ENCODE measurements around the gene MAPK11.
A peak's percentile ranks its signal among the peaks of the same experiment; 100 is the strongest.

Gene MAPK11

GRCh38 chr22:50248196-50249081 is 21.7 kb downstream of the MAPK11 start:
- no peak for DNase-seq (ENCODE audit: low read depth, low spot score)
- H3K9ac ChIP-seq (ENCODE audit: insufficient read length): no peak overlapping the region
- no peak overlapping the region for H3K4me3 ChIP-seq
- no peaks in the 10 kb centered on the region for H3K9me3 ChIP-seq (ENCODE audit: low read depth, low read length)
- TF ChIP-seq POLR2AphosphoS5 (IDR thresholded peaks at IDR 0.05; ENCODE audit: borderline replicate concordance, low read depth, low read length): no peak
- H3K27ac ChIP-seq: no peak overlapping the region
- H3K36me3 ChIP-seq (ENCODE audit: insufficient read depth, low read length): no peaks in the 10 kb centered on the region

GRCh38 chr22:50247748-50248147 is 22.4 kb downstream of the MAPK11 start:
- H3K9me3 ChIP-seq (ENCODE audit: low read depth, low read length): no peaks in the 10 kb centered on the region
- no peak overlapping the region for H3K9ac ChIP-seq (ENCODE audit: insufficient read length)
- no peak for TF ChIP-seq EZH2 (IDR thresholded peaks at IDR 0.05)
- no peak; the same call in 1 of the 2 replicates for TF ChIP-seq POLR2AphosphoS5 (IDR thresholded peaks at IDR 0.05; ENCODE audit: borderline replicate concordance, low read depth, low read length)
- TF ChIP-seq FOXP2 (optimal IDR thresholded peaks at IDR 0.05; ENCODE audit: control extremely low read depth, extremely low read length, insufficient read depth): no peak
- no peak for DNase-seq (ENCODE audit: low read depth, low spot score)
- H3K27ac ChIP-seq: no peak overlapping the region
- no peaks in the 10 kb centered on the region for H3K36me3 ChIP-seq (ENCODE audit: insufficient read depth, low read length)
- H3K4me3 ChIP-seq: no peak overlapping the region

GRCh38 chr22:50246242-50247175 is 23.7 kb downstream of the MAPK11 start:
- no peak overlapping the region for H3K4me3 ChIP-seq
- no peak overlapping the region for H3K9ac ChIP-seq (ENCODE audit: insufficient read length)
- no peaks in the 10 kb centered on the region for H3K36me3 ChIP-seq (ENCODE audit: insufficient read depth, low read length)
- no peak for DNase-seq (ENCODE audit: low read depth, low spot score)
- no peaks in the 10 kb centered on the region for H3K9me3 ChIP-seq (ENCODE audit: low read depth, low read length)
- no peak overlapping the region for H3K27ac ChIP-seq
- TF ChIP-seq EZH2 (IDR thresholded peaks at IDR 0.05) (no peak), FOXP2 (optimal IDR thresholded peaks at IDR 0.05; ENCODE audit: control extremely low read depth, extremely low read length, insufficient read depth) (no peak), POLR2AphosphoS5 (IDR thresholded peaks at IDR 0.05; ENCODE audit: borderline replicate concordance, low read depth, low read length) (no peak)

- H3K9ac ChIP-seq (ENCODE audit: insufficient read length): peak overlapping the region; percentile 87
- no peak for DNase-seq (ENCODE audit: low read depth, low spot score)
- H3K27ac ChIP-seq: peak overlapping the region; percentile 84; the same call in 1 of the 2 replicates
- peak overlapping the region; percentile 90 for H3K4me3 ChIP-seq
- no peaks in the 10 kb centered on the region for H3K36me3 ChIP-seq (ENCODE audit: insufficient read depth, low read length)
- H3K9me3 ChIP-seq (ENCODE audit: low read depth, low read length): no peaks in the 10 kb centered on the region
- no peak for TF ChIP-seq POLR2AphosphoS5 (IDR thresholded peaks at IDR 0.05; ENCODE audit: borderline replicate concordance, low read depth, low read length)
- TF ChIP-seq FOXP2 (optimal IDR thresholded peaks at IDR 0.05; ENCODE audit: control extremely low read depth, extremely low read length, insufficient read depth): no peak
- TF ChIP-seq EZH2 (IDR thresholded peaks at IDR 0.05): no peak
Observed at GRCh38 chr22:50245214-50246072, 24.7 kb downstream of the MAPK11 start.

- TF ChIP-seq FOXP2 (optimal IDR thresholded peaks at IDR 0.05; ENCODE audit: control extremely low read depth, extremely low read length, insufficient read depth) (no peak), POLR2AphosphoS5 (IDR thresholded peaks at IDR 0.05; ENCODE audit: borderline replicate concordance, low read depth, low read length) (peak; percentile 93), EZH2 (IDR thresholded peaks at IDR 0.05) (no peak)
Observed at GRCh38 chr22:50244420-50245213, 25.6 kb downstream of the MAPK11 start, which contains the start of gene TUBGCP6. Gene TUBGCP6, minus strand, starts transcription at chr22:50245023. Its CDS starts 564 bp downstream, at chr22:50244459.

GRCh38 chr22:50243685-50244419 is 26.3 kb downstream of the MAPK11 start:
- H3K9ac ChIP-seq (ENCODE audit: insufficient read length): peak overlapping the region; percentile 87
- no peaks in the 10 kb centered on the region for H3K9me3 ChIP-seq (ENCODE audit: low read depth, low read length)
- H3K27ac ChIP-seq: no peak overlapping the region
- no peak for TF ChIP-seq POLR2AphosphoS5 (IDR thresholded peaks at IDR 0.05; ENCODE audit: borderline replicate concordance, low read depth, low read length)
- TF ChIP-seq EZH2 (IDR thresholded peaks at IDR 0.05): no peak
- TF ChIP-seq FOXP2 (optimal IDR thresholded peaks at IDR 0.05; ENCODE audit: control extremely low read depth, extremely low read length, insufficient read depth): no peak
- peak overlapping the region; percentile 90 for H3K4me3 ChIP-seq
- no peak for DNase-seq (ENCODE audit: low read depth, low spot score)
- no peaks in the 10 kb centered on the region; the same call in 1 of the 2 replicates for H3K36me3 ChIP-seq (ENCODE audit: insufficient read depth, low read length)

More at GRCh38 chr22:50244420-50245213, 25.6 kb downstream of the MAPK11 start, which contains the start of gene TUBGCP6:
- Histone ChIP-seq H3K27ac (peak within 1 kb of the TSS; percentile 84; the same call in 1 of the 2 replicates), H3K9ac (ENCODE audit: insufficient read length) (peak within 1 kb of the TSS; percentile 87), H3K36me3 (ENCODE audit: insufficient read depth, low read length) (no peaks in the 10 kb centered on the region; the same call in 1 of the 2 replicates), H3K9me3 (ENCODE audit: low read depth, low read length) (no peaks in the 10 kb centered on the region), H3K4me3 (peak within 1 kb of the TSS; percentile 90)
- no peak for DNase-seq (ENCODE audit: low read depth, low spot score)
